Urinary bladder (tissue), 4 donors: ENCODE data around the gene SYVN1. TPM values are rescaled to one million over a fixed set of nuclear protein-coding genes. Genes with fewer than 3 reads are reported as not detected.

Experiments
- DNase-seq: peaks from one replicate; pipeline ENCODE4 v3.0.0-alpha.2; 2015; ENCODE audit errors: extremely low spot score
- H3K27ac ChIP-seq: one replicate; pipeline ENCODE4 v1.5.1; 2013; ENCODE audit warnings: low read depth, mild to moderate bottlenecking, moderate library complexity
- H3K36me3 ChIP-seq: one replicate; pipeline ENCODE4 v1.6.1; 2013; ENCODE audit warnings: mild to moderate bottlenecking, moderate library complexity; ENCODE audit not compliant: insufficient read depth
- H3K4me1 ChIP-seq: one replicate; pipeline ENCODE4 v1.6.1; 2013; ENCODE audit warnings: mild to moderate bottlenecking, moderate library complexity; ENCODE audit not compliant: insufficient read depth
- H3K4me3 ChIP-seq: one replicate; pipeline ENCODE4 v1.5.1; 2013; ENCODE audit warnings: low read depth, low read length
- WGBS: extraction: QIAGEN DNeasy Blood & Tissue Kit; methylation state at CpG from one replicate; pipeline ENCODE4 v1.1.7; 2013; 5-methylcytosine and 5-hydroxymethylcytosine counted together
- polyA plus RNA-seq: library from polyadenylated mRNA; stranded (reverse); fragments of 200-250 nt; gene quantifications from one replicate; pipeline ENCODE4 v1.2.3, GENCODE V29; 2013
- total RNA-seq: library from RNA; depleted of rRNA; stranded (reverse); fragments of >200 nt; gene quantifications from one replicate; pipeline ENCODE4 v1.2.3, GENCODE V29; 2014
- donor health status: healthy with polysubstance abuse.
- donor health status: healthy.

The SYVN1 gene
- total and polyA plus RNA-seq, 2 donors, result 16.2 to 29.3 TPM

DNA sequence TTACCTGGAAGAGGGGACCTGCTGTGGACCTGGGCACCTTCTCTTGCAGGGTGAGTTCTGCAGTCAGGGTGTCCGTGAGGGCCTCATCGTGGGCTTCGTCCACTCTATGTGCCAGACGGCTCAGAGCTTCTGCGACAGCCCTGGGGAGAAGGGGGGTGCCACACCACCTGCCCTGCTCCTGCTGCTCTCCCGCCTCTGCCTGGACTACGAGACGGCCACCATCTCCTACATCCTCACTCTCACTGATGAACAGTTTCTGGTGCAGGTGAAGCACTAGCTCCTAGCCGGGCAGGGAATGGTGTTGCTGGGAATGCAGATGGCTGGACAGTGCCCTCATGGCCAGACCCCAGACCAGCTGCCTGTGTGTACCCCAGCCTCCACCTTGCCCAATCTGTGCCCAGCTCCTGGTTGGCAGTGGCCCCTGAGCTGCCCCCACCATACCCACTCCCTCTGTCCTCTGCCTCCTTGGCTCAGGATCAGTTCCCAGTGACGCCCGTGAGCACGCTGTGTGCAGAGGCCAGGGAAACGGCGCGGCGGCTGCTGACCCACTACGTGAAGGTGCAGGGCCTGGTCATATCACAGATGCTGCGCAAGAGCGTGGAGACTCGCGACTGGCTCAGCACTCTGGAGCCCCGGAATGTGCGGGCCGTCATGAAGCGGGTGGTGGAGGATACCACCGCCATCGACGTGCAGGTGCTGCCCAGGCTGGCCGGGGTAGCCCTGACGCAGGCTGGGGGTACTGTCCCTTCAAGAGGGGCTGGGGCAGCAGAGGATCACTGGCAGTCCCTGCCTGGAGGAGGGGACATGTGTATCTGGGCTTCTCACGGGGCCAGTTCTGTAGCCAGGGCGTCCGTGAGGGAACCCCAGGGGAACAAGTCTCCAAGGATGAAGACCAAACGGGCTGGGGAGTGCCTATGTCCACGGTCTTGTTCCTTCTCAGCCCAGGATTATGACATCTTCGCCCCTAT lies 24.8 kb downstream of the SYVN1 start:
- no peak overlapping the region for H3K27ac ChIP-seq
- DNase-seq, result no peak
- H3K36me3 ChIP-seq, result peaks cover 7% of the 10 kb centered on the region
- H3K4me3 ChIP-seq, result no peak overlapping the region
- H3K4me1 ChIP-seq, result no peaks in the 10 kb centered on the region
- 90% methylated on average over 36 of the region's 36 CpGs for WGBS

DNA sequence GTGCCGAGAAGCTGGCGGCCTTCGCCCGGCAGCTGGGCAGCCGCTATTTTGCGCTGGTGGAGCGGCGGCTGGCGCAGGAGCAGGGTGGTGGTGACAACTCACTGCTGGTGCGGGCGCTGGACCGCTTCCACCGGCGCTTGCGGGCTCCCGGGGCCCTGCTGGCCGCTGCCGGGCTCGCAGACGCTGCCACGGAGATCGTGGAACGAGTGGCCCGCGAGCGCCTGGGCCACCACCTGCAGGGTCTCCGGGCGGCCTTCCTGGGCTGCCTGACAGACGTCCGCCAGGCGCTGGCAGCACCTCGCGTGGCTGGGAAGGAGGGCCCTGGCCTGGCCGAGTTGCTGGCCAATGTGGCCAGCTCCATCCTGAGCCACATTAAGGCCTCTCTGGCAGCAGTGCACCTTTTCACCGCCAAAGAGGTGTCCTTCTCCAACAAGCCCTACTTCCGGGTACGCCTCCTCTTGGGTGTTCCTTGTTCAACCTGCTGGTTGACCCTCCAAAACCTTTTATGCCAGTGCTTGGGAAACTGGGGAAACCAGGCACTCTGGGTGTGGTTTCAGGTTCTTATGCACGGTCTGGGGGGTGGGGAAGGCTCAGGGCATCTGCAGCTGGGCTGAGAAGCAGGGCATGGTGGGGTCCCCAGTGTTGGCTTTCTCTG lies 25.7 kb downstream of the SYVN1 start:
- Histone ChIP-seq H3K4me1 (no peaks in the 10 kb centered on the region), H3K4me3 (no peak overlapping the region), H3K27ac (no peak overlapping the region), H3K36me3 (peaks cover 7% of the 10 kb centered on the region)
- 94% methylated on average over 38 of the region's 38 CpGs for WGBS
- no peak for DNase-seq

DNA sequence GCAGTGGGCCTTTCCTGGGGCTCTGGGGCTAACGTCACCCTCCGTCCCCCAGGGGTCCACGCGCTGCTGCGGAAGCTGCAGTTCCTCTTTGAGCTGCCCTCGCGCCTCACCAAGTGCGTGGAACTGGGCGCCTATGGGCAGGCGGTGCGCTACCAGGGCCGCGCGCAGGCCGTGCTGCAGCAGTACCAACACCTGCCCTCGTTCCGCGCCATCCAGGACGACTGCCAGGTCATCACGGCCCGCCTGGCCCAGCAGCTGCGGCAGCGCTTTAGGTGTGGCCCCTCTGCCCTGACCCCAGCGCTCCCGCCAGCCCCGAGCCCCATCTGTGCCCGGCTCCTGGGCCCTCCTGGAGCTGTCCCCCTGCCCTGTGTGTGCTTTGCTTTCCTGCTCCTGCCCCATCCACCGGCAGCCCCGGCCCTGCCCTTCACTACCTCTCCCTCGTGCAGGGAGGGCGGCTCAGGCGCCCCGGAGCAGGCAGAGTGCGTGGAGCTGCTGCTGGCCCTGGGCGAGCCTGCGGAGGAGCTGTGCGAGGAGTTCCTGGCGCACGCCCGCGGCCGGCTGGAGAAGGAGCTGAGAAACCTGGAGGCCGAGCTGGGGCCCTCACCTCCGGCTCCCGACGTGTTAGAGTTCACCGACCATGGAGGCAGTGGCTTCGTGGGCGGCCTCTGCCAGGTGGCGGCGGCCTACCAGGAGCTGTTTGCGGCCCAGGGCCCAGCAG lies 26.4 kb downstream of the SYVN1 start:
- 94% methylated on average over 52 of the region's 52 CpGs for WGBS
- Histone ChIP-seq H3K27ac (no peak overlapping the region), H3K4me1 (no peaks in the 10 kb centered on the region), H3K36me3 (peaks cover 7% of the 10 kb centered on the region), H3K4me3 (no peak overlapping the region)
- no peak for DNase-seq

DNA sequence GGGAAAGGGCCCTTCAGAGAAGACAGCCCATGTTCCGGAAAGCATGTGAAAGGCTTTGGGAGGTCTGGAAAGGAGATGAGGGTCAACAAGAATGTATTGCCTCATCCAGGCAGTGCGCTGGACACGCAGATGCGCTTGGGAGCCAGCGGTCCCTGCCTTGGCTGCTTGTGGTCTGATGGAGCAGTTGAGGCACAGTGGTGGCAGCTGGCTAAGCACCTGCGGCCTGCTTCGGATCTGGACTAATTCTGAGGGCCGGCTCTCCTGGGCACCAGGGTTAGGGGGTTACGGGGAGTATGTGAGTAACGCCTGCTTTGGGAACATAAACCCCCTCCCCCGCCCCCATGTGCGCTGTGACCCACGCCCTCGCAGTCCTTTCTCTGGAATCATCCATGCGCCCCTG lies 27.2 kb downstream of the SYVN1 start:
- 93% methylated on average over 15 of the region's 15 CpGs for WGBS
- DNase-seq, result no peak
- Histone ChIP-seq H3K4me3 (no peak overlapping the region), H3K4me1 (no peaks in the 10 kb centered on the region), H3K36me3 (peaks cover 7% of the 10 kb centered on the region), H3K27ac (no peak overlapping the region)

DNA sequence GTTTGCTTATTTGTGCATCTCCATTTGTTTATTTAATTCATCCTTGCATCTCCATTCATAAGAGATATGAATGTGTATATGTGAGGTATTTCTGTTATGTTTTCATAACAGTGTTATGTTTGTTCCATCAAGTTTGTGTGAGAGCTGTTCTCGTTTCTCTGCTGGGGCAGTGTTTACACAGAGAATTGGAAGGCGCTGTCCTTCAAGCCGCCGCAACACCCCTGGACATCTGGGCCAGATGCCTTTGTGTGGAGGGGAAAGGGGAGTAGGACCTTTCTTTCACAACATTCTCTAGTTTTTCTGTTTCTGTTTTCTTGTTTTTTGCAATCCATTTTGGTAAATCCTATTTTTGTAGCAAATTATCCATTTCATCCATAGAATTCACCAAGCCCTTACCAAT lies 29.7 kb downstream of the SYVN1 start:
- no peak overlapping the region for H3K27ac ChIP-seq
- no peaks in the 10 kb centered on the region for H3K4me1 ChIP-seq
- 67% methylated on average over 4 of the region's 4 CpGs for WGBS
- H3K36me3 ChIP-seq, result peaks cover 7% of the 10 kb centered on the region
- H3K4me3 ChIP-seq, result no peak overlapping the region
- no peak for DNase-seq

DNA sequence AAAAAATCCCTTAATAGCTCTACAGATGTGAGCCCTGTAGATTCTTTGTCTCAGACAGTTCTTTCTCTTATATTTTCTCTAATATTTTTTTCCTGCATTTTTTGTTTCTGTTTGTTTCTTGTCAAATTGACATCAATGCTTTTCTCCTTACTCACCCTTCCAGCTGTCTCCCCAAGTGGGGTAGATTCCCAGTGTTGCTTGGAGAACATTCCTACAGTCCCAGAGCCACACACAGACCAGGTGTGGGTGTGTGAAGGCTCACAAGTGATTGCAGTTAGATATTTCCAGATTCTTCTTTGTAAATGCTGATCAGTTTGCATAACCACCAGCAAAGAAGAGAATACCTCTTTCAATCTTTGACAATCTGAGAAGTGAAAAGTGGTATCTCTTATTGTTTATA lies 30.8 kb downstream of the SYVN1 start:
- DNase-seq, result no peak
- Histone ChIP-seq H3K4me3 (no peak overlapping the region), H3K27ac (no peak overlapping the region), H3K4me1 (no peaks in the 10 kb centered on the region), H3K36me3 (peaks cover 6% of the 10 kb centered on the region)

DNA sequence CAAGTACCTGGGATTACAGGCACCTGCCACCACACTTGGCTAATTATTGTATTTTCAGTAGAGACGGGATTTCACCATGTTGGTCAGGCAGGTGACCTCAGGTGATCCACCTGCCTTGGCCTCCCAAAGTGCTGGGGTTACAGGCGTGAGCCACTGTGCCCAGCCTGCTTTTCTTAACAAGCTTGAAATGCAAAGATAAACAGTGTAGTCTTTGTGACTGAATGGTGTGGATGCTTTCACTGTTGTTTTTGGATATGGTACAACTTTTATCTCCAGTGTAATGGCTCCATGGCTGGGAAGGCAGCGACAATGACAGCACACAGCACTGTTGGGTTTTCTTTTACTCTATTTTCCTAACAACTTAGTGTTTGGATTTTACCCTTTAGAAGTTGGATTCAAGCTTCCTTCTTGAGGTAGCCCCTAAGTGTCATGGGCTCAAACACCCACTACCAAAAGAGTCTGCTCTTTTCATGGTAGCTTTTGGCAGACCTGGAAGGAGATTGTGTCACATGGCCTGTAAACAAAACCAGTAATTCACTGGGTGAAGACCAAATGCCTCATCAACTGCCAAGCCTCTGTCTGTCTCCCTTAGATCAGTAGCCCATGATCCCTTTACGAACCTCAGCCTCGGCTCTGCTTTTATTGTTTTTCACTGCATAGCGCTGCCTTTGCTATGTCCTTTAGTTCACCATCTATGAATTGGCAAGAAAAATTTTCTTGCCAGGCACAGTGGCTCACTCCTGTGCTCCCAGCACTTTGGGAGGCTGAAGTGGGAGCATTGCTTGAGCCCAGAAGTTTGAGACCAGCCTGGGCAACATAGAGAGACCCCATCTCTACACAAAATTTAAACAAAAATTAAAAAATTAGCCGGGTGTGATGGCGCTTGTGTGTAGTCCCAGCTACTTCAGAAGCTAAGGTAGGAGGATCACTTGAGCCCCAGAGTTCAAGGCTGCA lies 31.9 kb downstream of the SYVN1 start:
- no peak for DNase-seq
- Histone ChIP-seq H3K4me1 (no peaks in the 10 kb centered on the region), H3K36me3 (peaks cover 3% of the 10 kb centered on the region), H3K4me3 (no peak overlapping the region), H3K27ac (no peak overlapping the region)
- 81% methylated on average over 8 of the region's 8 CpGs for WGBS

DNA sequence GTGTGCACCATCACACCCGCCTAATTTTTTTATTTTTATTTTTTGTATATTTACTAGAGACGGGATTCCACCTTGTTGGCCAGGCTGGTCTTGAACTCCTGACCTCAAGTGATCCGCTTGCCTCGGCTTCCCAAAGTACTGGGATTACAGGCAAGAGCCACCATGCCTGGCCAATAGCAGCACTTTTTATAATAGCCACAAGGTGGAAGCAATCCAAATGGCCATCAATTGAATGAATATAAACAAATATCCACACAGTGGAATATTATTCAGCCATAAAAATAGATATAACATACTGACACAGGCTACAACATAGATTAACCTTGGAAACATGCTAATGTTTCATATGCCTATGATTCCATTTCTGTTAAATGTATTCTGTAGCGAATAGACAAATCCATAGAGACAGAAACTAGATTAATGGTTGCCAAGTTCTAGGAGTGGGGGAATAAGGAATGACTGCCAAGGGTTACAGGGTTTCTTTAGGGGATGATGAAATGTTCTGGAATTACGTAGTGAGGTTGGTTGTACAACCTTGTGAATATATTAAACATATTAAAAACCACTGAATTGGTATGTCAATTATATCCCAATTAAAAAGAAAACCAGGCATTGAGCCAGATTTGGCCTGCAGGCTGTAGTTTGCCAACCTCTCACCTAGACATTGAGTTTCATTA lies 33.5 kb downstream of the SYVN1 start:
- peaks cover 3% of the 10 kb centered on the region for H3K36me3 ChIP-seq
- no peak overlapping the region for H3K27ac ChIP-seq
- no peaks in the 10 kb centered on the region for H3K4me1 ChIP-seq
- H3K4me3 ChIP-seq, result no peak overlapping the region
- no peak for DNase-seq
- 89% methylated on average over 6 of the region's 6 CpGs for WGBS

DNA sequence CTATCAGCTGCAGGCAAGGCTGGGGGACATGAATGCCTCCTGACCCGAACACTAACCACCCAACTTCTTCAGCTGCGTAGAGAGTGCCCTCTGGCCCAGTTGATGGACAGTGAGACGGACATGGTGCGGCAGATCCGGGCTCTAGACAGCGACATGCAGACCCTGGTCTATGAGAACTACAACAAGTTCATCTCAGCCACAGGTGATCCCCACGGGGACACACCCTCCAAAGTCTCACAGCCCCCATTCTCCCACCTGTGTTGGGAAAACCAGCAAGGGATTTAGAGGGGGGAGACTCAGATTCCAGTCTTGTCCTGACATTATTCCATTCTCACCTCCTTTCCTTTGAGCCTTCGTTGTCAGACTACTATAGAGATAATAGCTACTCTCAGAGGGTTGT lies 37.4 kb downstream of the SYVN1 start:
- DNase-seq, result no peak
- H3K36me3 ChIP-seq, result no peaks in the 10 kb centered on the region
- H3K27ac ChIP-seq, result no peak overlapping the region
- H3K4me1 ChIP-seq, result no peaks in the 10 kb centered on the region
- H3K4me3 ChIP-seq, result peak overlapping the region; percentile 75
- WGBS, result 41% methylated on average over 8 of the region's 8 CpGs

DNA sequence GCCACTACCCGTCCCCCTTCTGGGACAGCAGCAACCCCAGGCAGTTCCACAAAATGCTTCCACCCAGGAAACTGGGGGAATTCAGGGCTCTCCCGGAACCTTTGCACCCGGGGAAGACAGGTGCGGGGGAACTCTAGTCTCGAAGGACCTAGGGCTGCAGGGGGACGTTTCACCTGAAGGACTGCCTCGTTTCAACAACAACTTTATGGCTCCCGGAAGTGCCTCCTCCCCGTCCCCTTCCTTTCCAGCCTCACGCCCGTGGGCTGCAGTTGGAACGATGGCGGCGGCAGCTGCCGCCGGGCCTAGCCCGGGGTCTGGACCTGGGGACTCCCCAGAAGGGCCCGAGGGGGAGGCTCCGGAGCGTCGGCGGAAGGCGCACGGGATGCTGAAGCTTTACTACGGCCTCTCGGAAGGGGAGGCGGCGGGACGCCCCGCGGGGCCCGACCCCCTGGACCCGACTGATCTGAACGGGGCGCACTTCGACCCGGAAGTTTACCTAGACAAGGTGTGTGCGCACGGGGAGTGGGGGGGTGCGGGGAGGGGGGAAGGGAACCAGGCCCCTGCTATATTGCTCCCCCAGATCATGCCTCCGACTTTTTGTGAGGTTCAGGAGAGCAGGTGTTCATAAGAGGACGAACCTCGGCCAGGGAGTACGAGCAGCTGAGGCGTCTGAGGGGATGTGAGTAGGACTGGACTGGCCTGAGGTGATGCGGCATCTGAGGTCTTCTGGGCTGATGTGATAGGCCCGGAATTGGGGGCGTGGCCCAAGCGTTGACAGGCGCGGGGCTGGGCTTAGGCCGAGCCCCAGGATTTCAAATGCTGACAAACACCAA lies 38.1 kb downstream of the SYVN1 start, which contains the start of gene VPS51:
TSS of gene VPS51 (plus strand) at position 241 of the 833 bp plus-strand sequence. CDS start at position 278, 37 bp downstream.
- DNase-seq, result peak; percentile 89
- under 1% methylated on average over 52 of the region's 52 CpGs for WGBS
- Histone ChIP-seq H3K4me1 (no peaks in the 10 kb centered on the region), H3K36me3 (no peaks in the 10 kb centered on the region), H3K4me3 (peak within 1 kb of the TSS; percentile 75), H3K27ac (peak within 1 kb of the TSS; percentile 90)

DNA sequence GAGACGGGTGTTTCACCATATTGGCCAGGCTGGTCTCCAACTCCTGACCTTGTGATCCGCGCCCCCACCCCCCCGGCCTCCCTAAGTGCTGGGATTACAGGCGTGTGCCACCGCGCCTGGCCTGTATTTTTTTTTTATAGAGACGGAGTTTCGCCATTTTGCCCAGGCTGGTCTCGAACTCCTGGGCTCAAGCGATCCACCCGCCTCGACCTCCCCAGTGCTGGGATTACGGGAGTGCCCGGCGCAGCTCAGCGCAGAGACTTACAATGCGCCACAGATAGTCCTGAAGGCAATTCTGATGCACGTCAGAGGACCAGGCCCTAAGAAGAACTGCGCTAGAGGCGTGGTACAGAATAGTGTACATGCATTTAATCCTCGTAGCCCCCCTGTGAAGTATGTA lies 38.9 kb downstream of the SYVN1 start:
- 73% methylated on average over 22 of the region's 22 CpGs for WGBS
- H3K4me3 ChIP-seq, result no peak overlapping the region
- no peaks in the 10 kb centered on the region for H3K4me1 ChIP-seq
- H3K27ac ChIP-seq, result no peak overlapping the region
- DNase-seq, result no peak
- no peaks in the 10 kb centered on the region for H3K36me3 ChIP-seq

DNA sequence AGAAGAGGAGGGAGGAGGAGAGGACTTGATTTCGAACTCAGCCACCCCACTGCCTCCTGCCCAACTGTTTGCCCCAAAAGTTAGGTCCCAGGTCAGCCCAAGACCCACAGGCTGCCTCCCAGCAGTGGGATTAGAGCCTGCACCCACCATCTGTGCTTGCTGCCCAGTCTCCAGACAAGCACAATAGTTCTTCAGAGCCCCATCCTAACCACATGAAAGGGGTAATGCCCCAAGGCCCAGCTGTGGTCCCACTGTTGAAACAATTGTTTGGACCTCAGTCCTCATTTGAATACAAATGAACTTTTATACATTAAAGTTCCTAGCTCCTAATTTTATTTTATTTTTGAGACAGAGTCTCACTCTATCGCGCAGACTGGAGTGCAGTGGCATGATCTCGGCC lies 43.7 kb downstream of the SYVN1 start:
- DNase-seq, result no peak
- H3K4me3 ChIP-seq, result no peak overlapping the region
- no peak overlapping the region for H3K27ac ChIP-seq
- H3K36me3 ChIP-seq, result peaks cover 5% of the 10 kb centered on the region
- H3K4me1 ChIP-seq, result no peaks in the 10 kb centered on the region
- WGBS, result 91% methylated on average over 4 of the region's 4 CpGs
